IMR-90 (cell line): ENCODE data around the gene PRSS22. TPM values are rescaled to one million over a fixed set of nuclear protein-coding genes. Genes with fewer than 3 reads are reported as not detected.

Source experiments
- ATAC-seq: fragments of 200-7000 bp; cut with Tn5 transposase; 2 replicates; pipeline ENCODE4 v1.9.1; 2020; ENCODE audit warnings: low read depth, mild to moderate bottlenecking, moderate library complexity
- BruUV-seq: library from RNA; stranded (reverse); fragments of 400-500 nt; replicated peaks from 2 replicates; lab custom pipeline; 2021; lab: Mats Ljungman, UMichigan
- CTCF ChIA-PET: fragments of 300-600 bp; formaldehyde crosslinking; extraction: SDS; loops from one replicate; lab custom pipeline; 2021; ENCODE audit warnings: antibody characterized with exemption; lab: Yijun Ruan, JAX
- POLR2A ChIA-PET: fragments of 300-600 bp; sonication (Branson Sonifier 250); formaldehyde crosslinking; loops from one replicate; lab custom pipeline; 2022; ENCODE audit warnings: antibody characterized with exemption; ENCODE audit not compliant: unreplicated experiment; lab: Charles Lee
- DNase-seq: peaks from one replicate; pipeline ENCODE4 v3.0.0; 2013
- H2AFZ ChIP-seq: replicated peaks from 2 replicates; pipeline ENCODE3; 2013; ENCODE audit warnings: low read length, mild to moderate bottlenecking; ENCODE audit not compliant: poor library complexity
- H2AK5ac ChIP-seq: 2 replicates; pipeline ENCODE4 v1.6.1; 2013; ENCODE audit warnings: low read depth, low read length, inconsistent platforms
- H2AK9ac ChIP-seq: replicated peaks from 2 replicates; pipeline ENCODE3; 2013; ENCODE audit warnings: mild to moderate bottlenecking, low read depth, low read length, moderate library complexity; ENCODE audit not compliant: poor library complexity
- H2BK120ac ChIP-seq: 2 replicates; pipeline ENCODE4 v1.6.1; 2013; ENCODE audit warnings: low read depth, low read length, inconsistent platforms
- H2BK15ac ChIP-seq: 3 replicates; pipeline ENCODE4 v1.6.1; 2013; ENCODE audit warnings: low read depth, low read length, inconsistent platforms
- H2BK20ac ChIP-seq: 2 replicates; pipeline ENCODE4 v1.6.1; 2013; ENCODE audit warnings: low read depth, mild to moderate bottlenecking, inconsistent platforms, low read length, moderate library complexity
- H2BK5ac ChIP-seq: 2 replicates; pipeline ENCODE4 v1.6.1; 2013; ENCODE audit warnings: mild to moderate bottlenecking, low read depth, low read length, inconsistent platforms; ENCODE audit not compliant: poor library complexity, severe bottlenecking
- H3K14ac ChIP-seq: replicated peaks from 2 replicates; pipeline ENCODE4 v1.6.1; 2013; ENCODE audit warnings: low read depth, low read length, inconsistent platforms
- H3K18ac ChIP-seq: 2 replicates; pipeline ENCODE4 v1.6.1; 2013; ENCODE audit warnings: low read depth, low read length, control low read depth
- H3K23ac ChIP-seq: 2 replicates; pipeline ENCODE4 v1.6.1; 2013; ENCODE audit warnings: low read depth, low read length, inconsistent platforms
- H3K27ac ChIP-seq: 2 replicates; pipeline ENCODE4 v1.5.1; 2013; ENCODE audit warnings: mild to moderate bottlenecking, control low read depth, low read length; ENCODE audit not compliant: insufficient read depth
- H3K27me3 ChIP-seq: 2 replicates; pipeline ENCODE4 v1.6.1; 2013; ENCODE audit warnings: low read length; ENCODE audit not compliant: control insufficient read depth, insufficient read depth
- H3K36me3 ChIP-seq: 2 replicates; pipeline ENCODE4 v1.6.1; 2013; ENCODE audit warnings: low read length, mixed read lengths; ENCODE audit not compliant: control insufficient read depth, insufficient read depth
- H3K4ac ChIP-seq: 2 replicates; pipeline ENCODE4 v1.6.1; 2013; ENCODE audit warnings: low read depth, low read length, inconsistent platforms
- H3K4me1 ChIP-seq: 2 replicates; pipeline ENCODE4 v1.6.1; 2013; ENCODE audit warnings: low read length, mixed read lengths; ENCODE audit not compliant: control insufficient read depth, insufficient read depth
- H3K4me2 ChIP-seq: 2 replicates; pipeline ENCODE4 v1.6.1; 2013; ENCODE audit warnings: low read depth, mild to moderate bottlenecking, control low read depth, low read length, moderate library complexity
- H3K4me3 ChIP-seq: 2 replicates; pipeline ENCODE4 v1.5.1; 2013; ENCODE audit warnings: low read depth, mild to moderate bottlenecking, control low read depth, low read length, moderate library complexity; ENCODE audit not compliant: insufficient read depth
- H3K56ac ChIP-seq: 2 replicates; pipeline ENCODE4 v1.6.1; 2013; ENCODE audit warnings: low read length, inconsistent platforms; ENCODE audit not compliant: insufficient read depth; ENCODE audit errors: extremely low read depth
- H3K79me1 ChIP-seq, 2 experiments: 2 replicates each; pipeline ENCODE4 v1.6.1; 2013; ENCODE audit warnings: low read length in 2 of 2, inconsistent platforms in 1 of 2, low read depth in 1 of 2
- H3K9ac ChIP-seq: 2 replicates; pipeline ENCODE4 v1.6.1; 2013; ENCODE audit warnings: low read depth, low read length, control low read depth
- H3K9me1 ChIP-seq: 2 replicates; pipeline ENCODE4 v1.6.1; 2013; ENCODE audit warnings: low read length, inconsistent platforms; ENCODE audit not compliant: insufficient read depth
- H3K9me3 ChIP-seq: 2 replicates; pipeline ENCODE4 v1.6.1; 2013; ENCODE audit warnings: low read length; ENCODE audit not compliant: control insufficient read depth, insufficient read depth
- H4K20me1 ChIP-seq: 2 replicates; pipeline ENCODE4 v1.6.1; 2013; ENCODE audit warnings: low read length, inconsistent platforms; ENCODE audit not compliant: insufficient read depth
- H4K5ac ChIP-seq: 2 replicates; pipeline ENCODE4 v1.6.1; 2013; ENCODE audit warnings: mild to moderate bottlenecking, low read depth, low read length, control low read depth
- H4K8ac ChIP-seq, 2 experiments: 2 replicates each; pipeline ENCODE4 v1.6.1; 2013; ENCODE audit warnings: low read depth in 2 of 2, low read length in 2 of 2, control low read depth in 1 of 2, inconsistent platforms in 1 of 2
- H4K91ac ChIP-seq: 2 replicates; pipeline ENCODE4 v1.6.1; 2013; ENCODE audit warnings: low read depth, low read length, inconsistent platforms; ENCODE audit not compliant: insufficient read depth
- BHLHE40 ChIP-seq: fragments of 150-350 bp; IDR thresholded peaks from 2 replicates; pipeline ENCODE4 v1.6.1; 2016; ENCODE audit warnings: mild to moderate bottlenecking, low read depth, low read length
- CEBPB ChIP-seq: IDR thresholded peaks from 2 replicates; pipeline ENCODE4 v1.6.1; 2012; ENCODE audit warnings: low read depth, low read length, improper control_type of control experiment
- CHD1 ChIP-seq: IDR thresholded peaks from 2 replicates; pipeline ENCODE4 v1.6.1; 2012; ENCODE audit warnings: low read depth, low read length, improper control_type of control experiment
- CTCF ChIP-seq: conservative IDR thresholded peaks from 2 replicates; pipeline ENCODE4 v1.5.1; 2012; ENCODE audit warnings: mild to moderate bottlenecking, low read depth, low read length, improper control_type of control experiment
- FOS ChIP-seq: fragments of 150-350 bp; IDR thresholded peaks from 2 replicates; pipeline ENCODE4 v1.6.1; 2016; ENCODE audit warnings: low read depth, low read length
- MAFK ChIP-seq: IDR thresholded peaks from 2 replicates; pipeline ENCODE4 v1.6.1; 2012; ENCODE audit warnings: low read depth, low read length, improper control_type of control experiment
- MAZ ChIP-seq: IDR thresholded peaks from 2 replicates; pipeline ENCODE4 v1.6.1; 2012; ENCODE audit warnings: low read depth, mild to moderate bottlenecking, low read length, improper control_type of control experiment, moderate library complexity, borderline replicate concordance
- MXI1 ChIP-seq: IDR thresholded peaks from 2 replicates; pipeline ENCODE4 v1.6.1; 2012; ENCODE audit warnings: low read depth, mild to moderate bottlenecking, low read length, moderate library complexity, borderline replicate concordance
- NFE2L2 ChIP-seq: fragments of 150-350 bp; IDR thresholded peaks from 2 replicates; pipeline ENCODE4 v1.6.1; 2016; ENCODE audit warnings: low read depth, mild to moderate bottlenecking, low read length
- POLR2A ChIP-seq: IDR thresholded peaks from 2 replicates; pipeline ENCODE4 v1.6.1; 2012; ENCODE audit warnings: mild to moderate bottlenecking, low read depth, low read length
- RAD21 ChIP-seq: IDR thresholded peaks from 2 replicates; pipeline ENCODE4 v1.6.1; 2012; ENCODE audit warnings: low read length, improper control_type of control experiment
- RCOR1 ChIP-seq: IDR thresholded peaks from 2 replicates; pipeline ENCODE4 v1.6.1; 2012; ENCODE audit warnings: mild to moderate bottlenecking, low read length, improper control_type of control experiment; ENCODE audit not compliant: insufficient replicate concordance
- RFX5 ChIP-seq: IDR thresholded peaks from 2 replicates; pipeline ENCODE4 v1.8.0; 2012; ENCODE audit warnings: low read depth, mild to moderate bottlenecking, low read length, moderate library complexity
- SMC3 ChIP-seq: fragments of 150-350 bp; IDR thresholded peaks from 2 replicates; pipeline ENCODE4 v1.6.1; 2016; ENCODE audit warnings: low read depth, mild to moderate bottlenecking, antibody characterized with exemption, low read length, moderate library complexity
- USF2 ChIP-seq: fragments of 150-350 bp; IDR thresholded peaks from 2 replicates; pipeline ENCODE4 v1.6.1; 2017; ENCODE audit warnings: mild to moderate bottlenecking, antibody characterized with exemption, low read length, low read depth
- WGBS, 2 experiments: methylation state at CpG; one replicate each; pipeline versions ENCODE4 v1.1.5 to v1.1.7; 2013; ENCODE audit warnings: missing lambda C conversion rate in 2 of 2; ENCODE audit not compliant: insufficient read length in 1 of 2; ENCODE audit errors: extremely low coverage in 2 of 2; 5-methylcytosine and 5-hydroxymethylcytosine counted together
- dilution Hi-C: fragments of 300-500 bp; cut with HindIII; formaldehyde crosslinking; loops from one replicate; pipeline ENCODE4 v1.14.3; 2018; ENCODE audit warnings: low sequenced_read_pairs; ENCODE audit not compliant: unreplicated experiment
- in situ Hi-C: fragments of 300-500 bp; cut with MboI; formaldehyde crosslinking; loops from 3 replicates; pipeline ENCODE4 v1.14.3; 2019; ENCODE audit warnings: low sequenced_read_pairs, inconsistent platforms, mixed read lengths
- intact Hi-C: fragments of 100-400 bp; cut with micrococcal nuclease; formaldehyde crosslinking; loops from 2 replicates; pipeline ENCODE4 v1.10.0; 2022
- polyA plus RNA-seq, 3 experiments: library from polyadenylated mRNA; depleted of rRNA; stranded (reverse); fragments of >200 nt; gene quantifications; 2 replicates each; pipeline ENCODE4 v1.2.3, GENCODE V29; 2012; ENCODE audit warnings: low replicate concordance in 1 of 3
- total RNA-seq: library from RNA; depleted of rRNA; stranded (reverse); fragments of >200 nt; gene quantifications from 2 replicates; pipeline ENCODE4 v1.2.3, GENCODE V29; 2012
- TF ChIP-seq, protein P1 (sequence below): fragments of 150-350 bp; IDR thresholded peaks from 2 replicates; pipeline ENCODE4 v1.6.1; 2016; ENCODE audit warnings: low read depth, mild to moderate bottlenecking, low read length, moderate library complexity, borderline replicate concordance

The PRSS22 gene
- total and polyA plus RNA-seq, 2 of the 4 experiments (the other 2 are of a cell fraction): not detected

DNA sequence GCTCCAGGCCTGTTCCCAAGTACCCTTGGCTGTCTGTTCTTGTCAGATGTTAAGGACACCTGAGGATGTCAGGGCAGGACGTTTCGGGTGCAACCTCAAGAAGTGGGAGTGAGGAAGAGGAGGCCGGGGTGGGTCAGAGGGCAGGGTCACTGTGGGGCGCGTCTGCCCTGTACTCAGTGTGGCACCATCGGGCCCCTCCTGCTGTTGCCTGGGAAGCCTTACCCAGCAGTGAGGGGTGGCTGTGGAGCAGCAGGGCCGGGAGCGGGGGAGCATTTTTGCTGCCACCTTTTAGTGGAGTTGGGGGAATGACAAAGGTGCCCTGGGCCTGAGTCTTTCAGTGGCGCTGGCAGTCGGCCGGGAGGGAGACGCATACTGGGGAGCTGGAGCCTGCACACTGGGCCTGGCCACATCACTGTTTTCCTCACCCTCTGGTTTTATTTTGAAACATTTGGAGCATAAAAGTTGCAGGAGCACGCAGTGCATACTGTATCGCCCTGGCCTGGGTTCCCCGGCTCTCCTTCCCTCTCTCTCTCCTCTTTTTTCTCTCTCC is 42.6 kb upstream of the PRSS22 start:
- ChIA-PET POLR2A (no interaction called here), CTCF (no interaction called here)
- Histone ChIP-seq H3K4me1 (peaks cover 5% of the 10 kb centered on the region), H3K9ac (no peak overlapping the region), H2BK5ac (no peak overlapping the region), H2BK15ac (no peak overlapping the region), H3K18ac (no peak overlapping the region), H3K9me3 (no peaks in the 10 kb centered on the region), H3K27me3 (no peaks in the 10 kb centered on the region), H3K9me1 (peaks cover 6% of the 10 kb centered on the region), H3K4me2 (no peak overlapping the region), H2AK5ac (no peak overlapping the region), H3K14ac (no peak overlapping the region), H3K56ac (no peak overlapping the region), H3K4me3 (no peak overlapping the region), H3K27ac (no peak overlapping the region), H4K5ac (no peak overlapping the region), H3K23ac (no peak overlapping the region), H3K36me3 (peaks cover 32% of the 10 kb centered on the region), H3K4ac (no peak overlapping the region), H2BK20ac (no peak overlapping the region), H2AFZ (no peak overlapping the region), H4K8ac (no peak overlapping the region), H2AK9ac (no peak overlapping the region), H3K79me1 (peaks cover 2 to 16% of the 10 kb centered on the region in 2 experiments; a peak in 2 of 4 replicates), H4K20me1 (peaks cover 7% of the 10 kb centered on the region; the same call in 1 of the 2 replicates), H4K91ac (no peak overlapping the region), H2BK120ac (no peak overlapping the region)
- WGBS, 2 experiments: 100% methylated on average over 1 of the region's 15 CpGs; no CpG with 5 or more reads in 1 of the 2 experiments
- DNase-seq (no peak), ATAC-seq (no peak)
- dilution Hi-C loops: no loop called here
- intact Hi-C loops: no loop called here
- in situ Hi-C loops: no loop called here
- TF ChIP-seq USF2 (no peak), POLR2A (no peak), CEBPB (no peak), RFX5 (no peak), FOS (no peak), RAD21 (no peak), MXI1 (no peak), CHD1 (no peak), SMC3 (no peak), MAZ (no peak), BHLHE40 (no peak), MAFK (no peak), NFE2L2 (no peak), CTCF (no peak), RCOR1 (no peak)
- TF ChIP-seq, protein P1, sequence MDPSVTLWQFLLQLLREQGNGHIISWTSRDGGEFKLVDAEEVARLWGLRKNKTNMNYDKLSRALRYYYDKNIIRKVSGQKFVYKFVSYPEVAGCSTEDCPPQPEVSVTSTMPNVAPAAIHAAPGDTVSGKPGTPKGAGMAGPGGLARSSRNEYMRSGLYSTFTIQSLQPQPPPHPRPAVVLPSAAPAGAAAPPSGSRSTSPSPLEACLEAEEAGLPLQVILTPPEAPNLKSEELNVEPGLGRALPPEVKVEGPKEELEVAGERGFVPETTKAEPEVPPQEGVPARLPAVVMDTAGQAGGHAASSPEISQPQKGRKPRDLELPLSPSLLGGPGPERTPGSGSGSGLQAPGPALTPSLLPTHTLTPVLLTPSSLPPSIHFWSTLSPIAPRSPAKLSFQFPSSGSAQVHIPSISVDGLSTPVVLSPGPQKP: no peak
- no TSS peak for BruUV-seq
